Glomerular visceral epithelial cell (primary cell): ENCODE data around the gene INPP4B.

Experiments
- DNase-seq: peaks from one replicate; pipeline ENCODE4 v3.0.0-alpha.2; 2016; ENCODE audit errors: extremely low spot score

The INPP4B gene

GRCh38 chr4:142416121-142416520 is 430.0 kb downstream of the INPP4B start:
- DNase-seq, result no peak

- DNase-seq, result no peak
These were observed 431.6 kb downstream of the INPP4B start for GRCh38 chr4:142414366-142414990.

GRCh38 chr4:142413485-142413884 is 432.6 kb downstream of the INPP4B start:
- no peak for DNase-seq

- DNase-seq, result no peak
These were observed 434.1 kb downstream of the INPP4B start for GRCh38 chr4:142411993-142412392.

GRCh38 chr4:142408003-142408441 is 438.1 kb downstream of the INPP4B start:
- peak; percentile 71 for DNase-seq

GRCh38 chr4:142407596-142407995 is 438.5 kb downstream of the INPP4B start:
- DNase-seq, result no peak

- no peak for DNase-seq
These were observed 439.1 kb downstream of the INPP4B start for GRCh38 chr4:142406917-142407501.

- no peak for DNase-seq
These were observed 439.6 kb downstream of the INPP4B start for GRCh38 chr4:142406499-142406835.

- peak; percentile 82 for DNase-seq
These were observed 440.2 kb downstream of the INPP4B start for GRCh38 chr4:142405695-142406498.

- DNase-seq, result peak; percentile 78
These were observed 440.9 kb downstream of the INPP4B start for GRCh38 chr4:142405021-142405694.

- peak; percentile 76 for DNase-seq
These were observed 441.9 kb downstream of the INPP4B start for GRCh38 chr4:142404191-142404611.

- DNase-seq, result peak; percentile 26
These were observed 443.2 kb downstream of the INPP4B start for GRCh38 chr4:142402900-142403299.

- no peak for DNase-seq
These were observed 443.9 kb downstream of the INPP4B start for GRCh38 chr4:142402156-142402555.

GRCh38 chr4:142397364-142397991 is 448.6 kb downstream of the INPP4B start:
- peak; percentile 62 for DNase-seq

GRCh38 chr4:142396279-142396678 is 449.8 kb downstream of the INPP4B start:
- peak; percentile 39 for DNase-seq

GRCh38 chr4:142393127-142393526 is 453.0 kb downstream of the INPP4B start:
- DNase-seq, result no peak

GRCh38 chr4:142386856-142387255 is 459.2 kb downstream of the INPP4B start:
- DNase-seq, result no peak

GRCh38 chr4:142386449-142386848 is 459.7 kb downstream of the INPP4B start:
- no peak for DNase-seq

- no peak for DNase-seq
These were observed 462.2 kb downstream of the INPP4B start for GRCh38 chr4:142383800-142384470.

GRCh38 chr4:142383354-142383753 is 462.7 kb downstream of the INPP4B start:
- DNase-seq, result no peak

GRCh38 chr4:142380052-142380602 is 466.0 kb downstream of the INPP4B start:
- no peak for DNase-seq
